Muscle layer of duodenum (tissue), 2 donors: ENCODE results near the gene VPS26C.

Experiments used
- H3K27ac ChIP-seq: one replicate; pipeline ENCODE4 v1.7.0; 2013; ENCODE audit warnings: mild to moderate bottlenecking, low read length
- H3K27me3 ChIP-seq: one replicate; pipeline ENCODE4 v1.7.0; 2013; ENCODE audit warnings: low read depth, mild to moderate bottlenecking, control low read depth, low read length
- H3K36me3 ChIP-seq, 2 donors: one replicate each; pipeline ENCODE4 v1.7.0; 2013; ENCODE audit warnings: low read length in 2 of 2, control low read depth in 1 of 2, mild to moderate bottlenecking in 1 of 2; ENCODE audit not compliant: insufficient read depth in 2 of 2, control insufficient read depth in 1 of 2
- H3K4me1 ChIP-seq, 2 donors: one replicate each; pipeline ENCODE4 v1.7.0; 2013; ENCODE audit warnings: low read length in 2 of 2, mild to moderate bottlenecking in 2 of 2, control low read depth in 1 of 2, moderate library complexity in 1 of 2; ENCODE audit not compliant: insufficient read depth in 2 of 2, control insufficient read depth in 1 of 2
- H3K4me3 ChIP-seq, 2 donors: one replicate each; pipeline ENCODE4 v1.7.0; 2013; ENCODE audit warnings: low read length in 2 of 2, low read depth in 1 of 2, mild to moderate bottlenecking in 1 of 2
- H3K9me3 ChIP-seq, 2 donors: one replicate each; pipeline ENCODE4 v1.7.0; 2013; ENCODE audit warnings: low read length in 2 of 2, control low read depth in 1 of 2, mild to moderate bottlenecking in 1 of 2; ENCODE audit not compliant: control insufficient read depth in 1 of 2
- donor health status: healthy.

The VPS26C gene

DNA sequence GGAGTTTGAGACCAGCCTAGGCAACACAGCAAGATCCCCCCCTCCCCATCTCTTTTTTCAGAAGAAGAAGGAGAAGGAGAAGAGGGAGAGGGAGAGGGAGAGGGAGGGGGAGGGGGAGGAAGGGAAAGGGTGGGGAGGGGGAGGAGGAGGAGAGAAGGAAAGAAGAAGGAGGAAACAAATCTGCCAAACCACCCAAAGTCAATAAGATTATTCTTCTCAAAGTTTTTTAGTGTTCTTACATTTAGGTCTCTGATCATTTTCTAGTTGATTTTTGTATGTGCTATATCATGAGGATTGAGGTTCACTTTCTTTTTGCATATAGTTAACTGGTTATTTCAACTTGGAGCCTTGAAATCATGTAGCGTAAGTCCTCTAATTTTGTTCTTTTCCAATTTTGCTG lies 56.3 kb downstream of the VPS26C start:
- Histone ChIP-seq H3K4me1 (peaks cover 0 to 7% of the 10 kb centered on the region in 2 donors), H3K27ac (no peak overlapping the region), H3K4me3 (no peak overlapping the region), H3K36me3 (no peaks in the 10 kb centered on the region), H3K9me3 (no peaks in the 10 kb centered on the region), H3K27me3 (no peaks in the 10 kb centered on the region)

DNA sequence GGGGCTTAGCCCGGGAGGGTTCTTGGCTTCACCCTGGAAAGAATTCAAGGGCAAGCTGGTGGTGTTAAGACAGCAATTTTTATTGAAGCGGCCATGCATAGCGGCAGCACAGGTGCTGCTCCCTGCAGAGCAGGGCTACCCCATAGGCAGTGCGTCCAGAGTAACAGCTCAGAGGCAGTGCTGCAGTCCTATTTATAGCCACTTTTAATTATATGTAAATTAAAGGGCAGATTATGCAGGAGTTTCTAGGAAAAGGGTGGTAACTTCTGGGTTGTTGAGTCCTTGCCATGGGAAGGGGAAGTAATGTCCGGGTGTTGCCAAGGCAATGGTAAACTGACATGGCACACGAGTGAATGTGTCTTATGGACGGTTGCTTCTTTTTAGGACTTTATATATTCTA lies 57.0 kb downstream of the VPS26C start:
- H3K4me3 ChIP-seq, result no peak overlapping the region
- no peak overlapping the region for H3K27ac ChIP-seq
- H3K27me3 ChIP-seq, result no peaks in the 10 kb centered on the region
- H3K36me3 ChIP-seq, result no peaks in the 10 kb centered on the region
- peaks cover 0 to 7% of the 10 kb centered on the region in 2 donors for H3K4me1 ChIP-seq
- H3K9me3 ChIP-seq, result no peaks in the 10 kb centered on the region

DNA sequence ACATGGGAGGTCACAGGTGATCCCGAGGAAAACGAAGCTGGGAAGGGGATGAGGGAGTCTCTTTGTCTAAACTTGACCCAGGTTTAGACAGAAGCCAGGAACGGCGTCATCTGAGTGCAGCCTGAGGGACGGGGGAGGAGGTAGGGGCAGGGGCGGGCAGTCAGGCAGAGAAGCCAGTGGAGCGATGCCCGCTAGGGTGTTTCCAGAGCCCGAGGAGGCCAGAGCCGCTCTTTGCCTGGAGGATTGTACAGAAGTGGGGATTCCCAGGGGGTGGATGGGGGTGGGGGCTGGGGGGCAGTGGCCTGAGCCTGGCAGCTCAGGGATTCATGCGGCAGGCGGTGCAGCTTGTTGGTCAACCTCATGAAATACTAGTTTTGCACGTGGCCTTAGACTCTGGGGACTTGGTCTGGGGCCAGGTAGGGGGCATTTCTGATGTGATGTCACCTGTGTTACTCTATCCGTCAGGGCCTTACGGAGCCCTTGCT lies 58.4 kb downstream of the VPS26C start:
- no peak overlapping the region for H3K27ac ChIP-seq

DNA sequence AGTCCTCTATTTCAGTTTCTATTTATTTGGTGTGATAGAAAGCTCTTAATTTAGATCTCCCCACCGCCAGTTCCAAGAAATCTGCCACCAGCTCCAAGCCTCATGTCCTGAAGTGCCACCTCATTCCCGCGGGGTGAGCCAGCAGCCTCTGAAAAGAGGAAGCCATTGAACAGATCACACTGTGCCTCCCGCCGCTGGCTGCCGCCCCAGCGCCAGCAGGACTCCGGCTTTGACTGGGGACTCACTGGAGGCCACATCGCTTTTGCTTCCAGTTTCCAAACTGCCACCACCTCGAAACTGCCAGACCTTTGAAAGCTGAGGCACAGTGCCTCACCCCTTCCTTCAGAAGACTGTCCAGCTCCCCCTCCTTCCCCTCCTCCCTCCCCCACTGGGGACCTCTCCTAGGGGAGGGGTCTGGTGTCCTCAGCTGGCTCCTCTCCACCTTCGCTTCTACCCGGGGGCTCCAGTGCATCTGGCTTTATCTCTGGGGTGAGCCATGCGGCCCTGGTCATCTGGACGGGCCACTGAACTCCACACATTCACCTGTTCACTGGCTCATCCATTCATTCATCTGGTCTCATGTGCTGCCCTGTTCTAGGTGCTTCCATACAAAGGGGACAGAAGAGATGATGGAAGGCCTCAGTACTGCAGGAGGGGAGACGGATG lies 58.9 kb downstream of the VPS26C start:
- H3K27ac ChIP-seq, result no peak overlapping the region
- H3K4me3 ChIP-seq, result peak overlapping the region in 1 of 2 donors; percentile 26

More for the DNA sequence above, 58.4 kb downstream of the VPS26C start:
- no peak overlapping the region for H3K4me3 ChIP-seq
- H3K36me3 ChIP-seq, result peaks cover 0 to 6% of the 10 kb centered on the region in 2 donors
- H3K9me3 ChIP-seq, result no peaks in the 10 kb centered on the region
- H3K27me3 ChIP-seq, result no peaks in the 10 kb centered on the region
- H3K4me1 ChIP-seq, result peaks cover 0 to 7% of the 10 kb centered on the region in 2 donors

DNA sequence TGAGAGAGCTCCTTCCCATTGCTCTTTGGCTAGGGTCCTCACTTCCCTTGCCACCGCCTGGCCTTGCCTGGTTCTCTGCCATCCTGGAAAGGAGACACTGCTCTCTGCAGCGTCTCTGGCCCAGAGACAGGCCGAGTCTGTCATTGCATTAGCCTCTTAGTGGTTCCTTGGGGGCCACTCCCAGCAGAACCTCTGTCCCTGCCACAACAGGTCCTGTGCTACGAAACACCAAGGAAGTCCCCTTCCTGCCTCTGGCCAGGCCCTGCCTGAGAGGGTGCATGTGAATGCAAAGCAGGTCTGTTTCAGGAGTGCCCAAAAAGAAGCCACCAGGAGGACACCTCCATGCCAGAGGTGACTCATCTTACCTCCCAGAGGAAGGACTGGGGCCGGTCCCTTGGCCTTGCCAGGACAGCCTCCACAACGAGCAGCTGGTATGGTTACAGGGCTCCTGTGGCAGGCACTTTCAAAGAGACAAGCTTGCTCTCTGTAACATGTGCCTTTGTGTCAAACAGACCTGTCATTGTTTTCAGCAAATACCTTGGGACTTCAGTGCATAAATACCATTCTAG lies 59.6 kb downstream of the VPS26C start:
- H3K4me3 ChIP-seq, result no peak overlapping the region
- no peaks in the 10 kb centered on the region for H3K9me3 ChIP-seq
- H3K4me1 ChIP-seq, result peaks cover 0 to 7% of the 10 kb centered on the region in 2 donors
- H3K27ac ChIP-seq, result no peak overlapping the region
- no peaks in the 10 kb centered on the region for H3K27me3 ChIP-seq
- peaks cover 8 to 14% of the 10 kb centered on the region in 2 donors for H3K36me3 ChIP-seq

More for the DNA sequence above, 58.9 kb downstream of the VPS26C start:
- Histone ChIP-seq H3K27me3 (no peaks in the 10 kb centered on the region), H3K9me3 (no peaks in the 10 kb centered on the region), H3K36me3 (peaks cover 3 to 7% of the 10 kb centered on the region in 2 donors), H3K4me1 (peaks cover 0 to 7% of the 10 kb centered on the region in 2 donors)

DNA sequence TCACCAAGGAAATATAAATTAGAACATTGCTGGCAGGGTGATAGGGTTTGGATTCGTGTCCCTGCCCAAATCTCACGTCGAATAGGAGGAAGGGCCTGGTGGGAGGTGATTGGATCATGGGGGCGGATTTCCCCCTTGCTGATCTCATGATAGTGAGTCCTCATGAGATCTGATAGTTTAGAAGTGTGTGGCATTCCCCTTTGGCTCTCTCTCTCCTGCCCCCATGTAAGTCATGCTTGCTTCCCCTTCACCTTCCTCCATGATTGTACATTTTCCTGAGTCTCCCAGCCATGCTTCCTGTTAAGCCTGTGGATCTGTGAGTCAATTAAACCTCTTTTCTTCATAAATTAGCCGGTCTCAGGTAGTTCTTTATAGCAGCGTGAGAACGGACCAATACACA lies 60.6 kb downstream of the VPS26C start:
- H3K27me3 ChIP-seq, result no peaks in the 10 kb centered on the region
- H3K36me3 ChIP-seq, result peaks cover 14 to 19% of the 10 kb centered on the region in 2 donors
- peaks cover 0 to 7% of the 10 kb centered on the region in 2 donors for H3K4me1 ChIP-seq
- no peak overlapping the region for H3K4me3 ChIP-seq
- no peaks in the 10 kb centered on the region for H3K9me3 ChIP-seq
- H3K27ac ChIP-seq, result no peak overlapping the region

DNA sequence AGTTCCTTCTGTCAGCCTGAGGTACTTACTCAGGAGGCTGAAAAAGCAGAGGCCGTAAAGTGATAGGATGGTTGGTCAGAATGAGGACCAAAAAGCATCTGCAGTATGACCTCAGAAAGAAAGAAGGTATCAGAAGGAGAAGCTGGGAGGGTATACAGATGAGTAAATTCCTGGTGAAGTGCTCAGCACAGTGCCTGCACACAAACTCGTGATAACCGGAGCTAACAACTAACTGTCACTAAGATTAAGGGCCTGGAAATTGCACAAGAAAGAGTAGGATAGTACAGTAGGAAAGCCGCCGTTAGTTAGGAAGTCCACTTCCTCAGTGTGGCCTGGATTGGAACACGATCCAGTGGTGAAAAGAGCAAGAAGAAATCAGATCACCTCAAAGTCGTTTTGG lies 62.6 kb downstream of the VPS26C start:
- Histone ChIP-seq H3K4me1 (peaks cover 0 to 7% of the 10 kb centered on the region in 2 donors), H3K4me3 (no peak overlapping the region), H3K9me3 (no peaks in the 10 kb centered on the region), H3K36me3 (peaks cover 30 to 31% of the 10 kb centered on the region in 2 donors), H3K27me3 (no peaks in the 10 kb centered on the region), H3K27ac (no peak overlapping the region)

DNA sequence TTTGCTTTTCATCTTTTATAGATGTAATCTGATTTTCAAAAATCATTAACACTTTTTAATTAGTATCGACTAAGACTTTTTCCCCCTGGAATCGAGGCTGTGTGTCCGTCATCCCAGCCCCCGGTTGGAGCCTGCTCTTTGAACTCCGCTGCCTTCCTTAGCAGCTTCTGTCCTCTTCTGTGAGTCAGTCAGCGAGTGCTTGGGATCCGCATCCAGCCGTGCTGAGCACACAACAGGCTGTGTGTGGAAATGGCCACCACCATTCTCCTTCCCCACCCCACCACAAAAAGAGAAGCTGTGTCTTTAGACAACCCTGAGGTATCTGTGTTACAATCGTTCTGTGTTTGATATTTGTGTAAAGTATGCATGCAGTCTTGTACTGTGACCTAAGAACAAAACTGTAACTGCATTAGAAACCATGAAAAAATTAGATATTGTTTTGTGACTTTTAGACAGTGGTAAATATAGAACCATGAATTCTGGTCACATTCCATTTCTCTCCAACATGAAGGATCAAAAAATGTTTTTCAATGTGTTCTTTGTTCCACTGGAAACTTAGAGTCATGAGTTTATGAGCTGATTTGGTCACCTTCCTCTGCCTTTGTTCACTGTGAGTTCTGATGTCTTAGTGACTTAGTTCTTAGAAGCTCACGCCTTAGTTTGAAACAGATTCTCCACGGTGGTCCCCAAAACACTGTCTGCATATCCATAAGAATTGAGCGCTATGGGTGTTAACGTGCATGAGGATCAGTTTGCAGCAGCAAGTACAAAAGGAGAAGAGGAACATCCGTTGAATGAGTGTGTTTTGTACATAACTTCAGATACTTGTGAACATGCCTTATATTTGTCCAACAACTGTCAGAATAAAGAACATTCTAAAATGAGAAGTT lies 64.7 kb downstream of the VPS26C start:
- H3K36me3 ChIP-seq, result peaks cover 41 to 48% of the 10 kb centered on the region in 2 donors
- H3K27me3 ChIP-seq, result no peaks in the 10 kb centered on the region
- no peaks in the 10 kb centered on the region for H3K9me3 ChIP-seq
- H3K4me3 ChIP-seq, result no peak overlapping the region
- no peak overlapping the region for H3K27ac ChIP-seq
- no peaks in the 10 kb centered on the region for H3K4me1 ChIP-seq

DNA sequence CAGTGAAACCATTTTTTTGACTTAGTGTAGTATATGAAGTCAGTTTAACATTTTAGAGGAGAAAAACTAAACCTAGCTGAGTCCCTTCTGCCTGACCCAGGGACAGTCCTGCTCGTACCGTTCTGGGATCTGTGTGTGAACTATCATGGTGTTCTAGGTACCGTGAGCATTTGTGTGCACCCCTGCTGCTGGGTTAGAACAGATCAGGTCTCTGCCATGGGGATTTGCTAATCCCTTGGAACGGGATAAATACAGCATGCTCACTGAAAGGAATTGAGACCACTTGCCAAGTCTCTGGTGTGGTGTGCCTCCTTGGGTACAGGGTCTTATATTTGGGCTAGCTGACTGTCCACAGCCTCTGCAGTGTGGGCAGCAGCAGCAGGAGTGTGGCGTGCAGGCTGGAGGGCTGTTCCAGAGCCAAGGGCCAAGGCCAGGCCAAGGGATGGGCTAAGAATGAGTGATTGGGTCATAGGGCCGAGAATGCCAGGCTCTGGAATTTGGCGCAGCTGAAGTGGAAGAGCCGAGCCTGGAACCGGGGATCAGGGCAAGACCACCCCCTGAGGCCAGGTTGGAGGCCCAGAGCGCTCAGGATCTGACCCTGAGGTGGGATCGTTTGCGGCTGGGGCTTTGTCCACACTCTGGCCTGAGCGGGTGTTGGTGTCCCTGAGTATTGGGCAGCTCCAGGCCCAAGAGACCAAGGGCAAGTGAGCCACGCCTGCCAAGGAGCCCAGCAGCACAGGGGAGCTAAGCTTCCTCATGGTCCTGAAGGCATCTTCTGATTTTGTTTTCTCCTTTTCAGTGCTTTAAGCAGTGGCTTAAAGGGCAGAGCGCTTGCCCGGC lies 66.3 kb downstream of the VPS26C start:
- Histone ChIP-seq H3K27ac (no peak overlapping the region), H3K27me3 (no peaks in the 10 kb centered on the region), H3K4me1 (no peaks in the 10 kb centered on the region), H3K36me3 (peaks cover 41 to 56% of the 10 kb centered on the region in 2 donors), H3K4me3 (no peak overlapping the region), H3K9me3 (no peaks in the 10 kb centered on the region)

DNA sequence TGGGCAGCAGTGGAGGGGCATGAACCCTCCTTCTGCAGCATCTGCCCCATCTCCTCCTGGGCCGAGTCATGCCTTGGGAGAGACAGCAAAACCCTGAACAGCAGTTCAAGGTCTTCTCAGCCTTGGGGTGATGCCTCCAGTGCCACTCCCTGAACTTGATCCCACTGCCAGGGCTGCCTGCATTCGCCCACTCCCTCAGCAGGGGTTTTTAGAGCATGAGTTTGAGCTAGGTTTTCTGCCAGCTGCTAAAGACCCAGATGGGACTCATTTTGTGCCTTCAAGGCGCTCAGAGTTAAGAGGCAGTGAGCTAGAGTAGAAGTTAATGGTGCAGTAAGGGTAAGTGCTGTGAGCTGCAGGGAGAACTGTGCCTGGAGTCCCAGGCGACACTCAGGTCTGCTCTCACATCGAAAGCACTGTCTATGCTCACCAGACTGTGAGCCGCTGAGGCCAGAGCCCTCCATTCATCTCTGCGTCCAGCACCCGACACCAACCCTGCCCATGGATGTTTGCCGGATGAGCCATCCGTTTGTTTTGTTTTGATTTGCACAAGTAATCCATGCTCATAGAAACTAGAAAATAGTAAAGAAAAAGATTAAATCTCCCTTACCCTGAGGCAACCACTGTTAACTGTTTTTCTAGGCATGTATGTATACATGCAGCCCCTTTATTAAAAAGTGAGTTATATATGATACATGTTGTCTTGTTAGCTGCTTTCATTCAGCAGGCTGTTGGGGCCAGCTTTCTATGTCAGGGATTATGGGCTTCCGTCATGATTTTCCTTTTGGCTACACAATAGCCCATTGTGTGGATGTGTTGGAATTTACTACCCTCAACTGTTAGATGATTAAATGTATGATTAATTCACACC lies 67.8 kb downstream of the VPS26C start:
- Histone ChIP-seq H3K27ac (no peak overlapping the region), H3K9me3 (no peaks in the 10 kb centered on the region), H3K36me3 (peaks cover 36 to 60% of the 10 kb centered on the region in 2 donors)

More for the DNA sequence above, 67.8 kb downstream of the VPS26C start:
- Histone ChIP-seq H3K4me1 (no peaks in the 10 kb centered on the region), H3K27me3 (no peaks in the 10 kb centered on the region), H3K4me3 (no peak overlapping the region)
